ENCODE data around the gene GDPD4. TPM values are rescaled to one million over a fixed set of nuclear protein-coding genes. Genes with fewer than 3 reads are reported as not detected.

Gene GDPD4
- total and polyA plus RNA-seq, 9 of the 15 experiments (the other 6 are each of a cell fraction or from before 2014, with no cell fraction given): 0.40 TPM; not detected in 8

GRCh38 chr11:77204754-77205466, 96.6 kb downstream of the GDPD4 start:
- ChIA-PET CTCF (ENCODE audit: low intra/inter-chr PET ratio) (no interaction called here), POLR2A (interaction anchor here (0.6 to 1.5 kb wide), 3 partner anchors 9 to 267 kb away, joined by 4 to 6 read pairs (median 5); no protein-coding TSS in a partner anchor)
- peaks cover 0 to 8% of the 10 kb centered on the region in 2 experiments; a peak in 1 of 5 replicates for H3K4me1 ChIP-seq (replicated peaks in 1 of 2; ENCODE audit: control insufficient read depth in 2 of 2, insufficient read depth in 2 of 2, low read length in 2 of 2)
- peaks cover 7 to 59% of the 10 kb centered on the region in 2 experiments; a peak in 4 of 5 replicates for H3K27me3 ChIP-seq (ENCODE audit: control insufficient read depth in 2 of 2, insufficient read depth in 2 of 2, low read length in 2 of 2)
- no peaks in the 10 kb centered on the region for H3K9me3 ChIP-seq (replicated peaks; ENCODE audit: control insufficient read depth, insufficient read depth, low read depth, low read length)
- H3K9me1 ChIP-seq (ENCODE audit: control insufficient read depth, insufficient read depth, low read length): peaks cover 2% of the 10 kb centered on the region
- H2AFZ ChIP-seq (ENCODE audit: low read depth, low read length): no peak overlapping the region
- H3K79me2 ChIP-seq (ENCODE audit: control insufficient read depth, insufficient read depth, low read length): no peaks in the 10 kb centered on the region
- no TSS peak for BruUV-seq (replicated peaks)
- FAIRE-seq (no peak), DNase-seq (ENCODE audit: extremely low read depth in 1 of 4, low spot score in 3 of 4) (no peak), ATAC-seq (no peak)
- intact Hi-C loops (cut with micrococcal nuclease): no loop called here
- no peaks in the 10 kb centered on the region for H3K36me3 ChIP-seq (ENCODE audit: control insufficient read depth, insufficient read depth, low read length)
- H3K27ac ChIP-seq (ENCODE audit: extremely low read depth, low read depth, low read length): no peak overlapping the region
- no peak overlapping the region for H3K9ac ChIP-seq (ENCODE audit: insufficient read depth in 1 of 2, low read depth in 2 of 2, low read length in 2 of 2)
- 2% methylated on average over 11 of the region's 12 CpGs for WGBS (ENCODE audit: insufficient coverage, low coverage, missing lambda C conversion rate)
- H3K4me2 ChIP-seq (ENCODE audit: insufficient read depth, low read length): no peak overlapping the region
- in situ Hi-C loops (cut with MboI): no loop called here
- H3K4me3 ChIP-seq: no peak overlapping the region
- H4K20me1 ChIP-seq (replicated peaks; ENCODE audit: control insufficient read depth, insufficient read depth, low read length): no peaks in the 10 kb centered on the region
- no peak for TF ChIP-seq ZNF121 (CRISPR knock-in tag; conservative IDR thresholded peaks at IDR 0.05)
- TF ChIP-seq ZBTB34 (CRISPR knock-in tag; IDR thresholded peaks at IDR 0.05): no peak
- no peak for TF ChIP-seq KHSRP (IDR thresholded peaks at IDR 0.05)
- TF ChIP-seq SNRNP70 (optimal IDR thresholded peaks at IDR 0.05; ENCODE audit: low read depth, low read length): no peak
- TF ChIP-seq ZNF436 (CRISPR knock-in tag; IDR thresholded peaks at IDR 0.05): peak; percentile 62; the same call in 1 of the 2 replicates
- TF ChIP-seq MAZ (CRISPR knock-in tag; conservative IDR thresholded peaks at IDR 0.05 in 1 of 2, IDR thresholded peaks at IDR 0.05 in 1 of 2): no peak
- TF ChIP-seq SMARCA5 (IDR thresholded peaks at IDR 0.05): peak; percentile 67; the same call in 1 of the 2 replicates
- 0 out of 2 replicates have a peak, but pooled peaks have one; percentile 62 for TF ChIP-seq ZNF134 (CRISPR knock-in tag; conservative IDR thresholded peaks at IDR 0.05)
- peak; percentile 96 for TF ChIP-seq ZFP36 (IDR thresholded peaks at IDR 0.05; ENCODE audit: low read depth, low read length, partially characterized antibody)
- TF ChIP-seq BCOR (IDR thresholded peaks at IDR 0.05): peak; percentile 63; the same call in 1 of the 2 replicates
